ENCODE data around the gene SLCO4A1.

SLCO4A1 gene

GRCh38 chr20:62606551-62607201, 35.6 kb upstream of the SLCO4A1 start:
- no peak for TF ChIP-seq CTCF (conservative IDR thresholded peaks at IDR 0.05; ENCODE audit: low read depth, low read length)
- no peak overlapping the region for H3K4me3 ChIP-seq (ENCODE audit: low read length)
- no peak for DNase-seq (ENCODE audit: low read depth)

DNA sequence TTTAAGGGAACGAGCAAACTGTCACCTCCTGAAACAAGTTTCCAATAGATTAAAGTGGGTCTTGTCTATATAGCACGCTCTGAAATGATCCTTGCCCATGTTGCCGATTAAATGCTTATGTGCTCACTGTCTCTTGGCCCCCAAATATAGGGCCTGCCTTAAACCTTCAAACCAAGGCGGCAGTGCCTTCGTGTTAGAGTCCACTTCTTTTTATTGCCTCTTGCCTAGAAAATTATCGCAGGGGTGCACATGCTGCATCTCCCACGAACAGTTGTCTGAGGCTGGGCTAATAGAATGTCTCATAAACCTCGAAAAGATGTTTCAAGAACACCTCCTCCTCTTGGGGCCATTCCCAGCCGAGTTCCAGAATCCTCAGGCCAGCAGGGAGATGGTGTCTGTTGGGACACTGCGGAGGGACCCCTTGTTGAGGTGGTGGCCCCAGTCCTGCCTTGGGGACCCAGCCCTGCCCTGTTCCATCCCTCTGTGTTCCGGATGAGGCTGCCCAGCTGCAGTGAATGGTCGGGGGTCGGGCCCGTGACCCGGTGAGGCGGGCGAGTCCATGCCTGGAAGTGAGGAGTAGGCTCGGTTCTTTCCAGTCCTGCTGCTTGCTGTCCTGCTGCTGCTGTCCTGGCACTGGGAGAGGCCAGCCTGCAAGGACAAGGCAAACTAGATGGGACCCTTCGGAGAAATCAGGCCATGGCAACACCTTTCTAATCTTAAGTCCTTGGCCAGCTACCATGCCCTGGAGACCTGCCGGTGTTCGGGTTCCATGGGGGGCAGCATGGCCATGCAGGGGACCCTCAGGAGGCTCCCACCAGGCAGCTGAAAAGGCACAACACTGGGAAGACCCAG, 34.7 kb upstream of the SLCO4A1 start:
- no peak for DNase-seq (ENCODE audit: low read depth)
- TF ChIP-seq CTCF (conservative IDR thresholded peaks at IDR 0.05; ENCODE audit: low read depth, low read length) = no peak
- H3K4me3 ChIP-seq (ENCODE audit: low read length) = no peak overlapping the region

DNA sequence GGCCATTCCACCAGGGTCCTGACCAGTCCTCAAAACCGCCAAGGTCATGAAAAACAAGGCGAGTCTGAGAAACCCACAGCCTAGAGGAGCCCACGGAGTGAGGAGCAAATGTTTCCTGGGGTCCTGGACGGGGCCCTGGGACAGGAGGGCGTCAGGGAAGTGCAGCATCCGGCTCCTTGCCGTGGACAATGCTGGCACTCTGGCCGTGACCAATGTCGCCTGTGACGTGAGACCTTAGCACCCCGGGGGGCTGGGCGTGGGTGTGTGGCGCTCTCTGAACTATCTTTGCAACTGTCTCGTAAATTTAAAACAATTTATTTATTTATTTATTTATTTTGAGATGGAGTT, 34.1 kb upstream of the SLCO4A1 start:
- no peak for TF ChIP-seq CTCF (conservative IDR thresholded peaks at IDR 0.05; ENCODE audit: low read depth, low read length)
- DNase-seq (ENCODE audit: low read depth) = no peak

DNA sequence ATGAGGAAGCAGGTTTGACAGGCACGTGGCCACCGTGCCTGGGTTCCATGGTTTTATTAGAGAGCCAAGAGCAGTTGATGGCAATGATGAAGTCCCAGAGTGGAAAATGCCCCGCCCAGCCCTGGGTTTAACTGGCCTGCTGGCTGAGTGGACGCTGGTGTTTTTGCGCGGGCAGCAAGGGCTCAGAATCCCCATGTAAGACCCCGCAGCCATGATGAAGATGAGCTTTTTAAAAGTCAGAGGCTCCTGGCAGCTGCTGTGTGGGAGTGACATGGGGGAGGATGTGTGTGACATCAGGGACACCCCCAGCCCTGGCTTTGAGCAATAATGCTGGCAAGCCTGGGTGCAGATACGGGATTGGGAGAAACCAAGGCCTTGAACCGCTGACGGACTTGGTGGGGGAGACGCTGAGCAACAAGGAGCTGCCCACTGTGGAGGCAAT, 33.0 kb upstream of the SLCO4A1 start:
- DNase-seq (ENCODE audit: low read depth) = no peak
- H3K4me3 ChIP-seq (ENCODE audit: low read length) = no peak overlapping the region
- no peak for TF ChIP-seq CTCF (conservative IDR thresholded peaks at IDR 0.05; ENCODE audit: low read depth, low read length)

More for the DNA sequence above, 34.1 kb upstream of the SLCO4A1 start:
- no peak overlapping the region for H3K4me3 ChIP-seq (ENCODE audit: low read length)

- no peak for DNase-seq (ENCODE audit: low read depth)
- no peak for TF ChIP-seq CTCF (conservative IDR thresholded peaks at IDR 0.05; ENCODE audit: low read depth, low read length)
- no peak overlapping the region for H3K4me3 ChIP-seq (ENCODE audit: low read length)
Observed at GRCh38 chr20:62609811-62610757, 32.2 kb upstream of the SLCO4A1 start.

- no peak for TF ChIP-seq CTCF (conservative IDR thresholded peaks at IDR 0.05; ENCODE audit: low read depth, low read length)
- H3K4me3 ChIP-seq (ENCODE audit: low read length) = no peak overlapping the region
- no peak for DNase-seq (ENCODE audit: low read depth)
Observed at GRCh38 chr20:62611012-62611411, 31.3 kb upstream of the SLCO4A1 start.
